GM12878 (cell line): ENCODE data around the gene RIPK3. TPM values are rescaled to one million over a fixed set of nuclear protein-coding genes. Genes with fewer than 3 reads are reported as not detected.

Source experiments
- ATAC-seq: fragments of 200-7000 bp; cut with Tn5 transposase; 3 replicates; pipeline ENCODE4 v1.9.1; 2020; ENCODE audit warnings: mild to moderate bottlenecking, moderate library complexity
- BruUV-seq: library from RNA; stranded (reverse); fragments of 400-500 nt; replicated peaks from 2 replicates; lab custom pipeline; 2021; lab: Mats Ljungman, UMichigan
- CTCF ChIA-PET: fragments of 300-600 bp; sonication (Branson Sonifier 250); formaldehyde crosslinking; extraction: SDS; loops from one replicate; lab custom pipeline; 2021; ENCODE audit warnings: inconsistent platforms; lab: Yijun Ruan, JAX
- POLR2A ChIA-PET: fragments of 350-600 bp; formaldehyde crosslinking; extraction: SDS; loops from one replicate; lab custom pipeline; 2021; ENCODE audit warnings: inconsistent platforms; lab: Charles Lee
- RAD21 ChIA-PET: fragments of 300-600 bp; sonication (Branson Sonifier 250); formaldehyde crosslinking; loops from one replicate; lab custom pipeline; 2023; ENCODE audit warnings: antibody characterized with exemption; ENCODE audit not compliant: unreplicated experiment; lab: Charles Lee
- SMC1A ChIA-PET: fragments of 300-600 bp; sonication (Branson Sonifier 250); formaldehyde crosslinking; loops from one replicate; lab custom pipeline; 2023; ENCODE audit not compliant: unreplicated experiment, uncharacterized antibody; lab: Charles Lee
- DNase-seq: peaks from one replicate; pipeline ENCODE4 v3.0.0-alpha.2; 2011; ENCODE audit warnings: low read depth, low spot score
- FAIRE-seq: peaks from 3 replicates; lab custom pipeline; 2011; peaks lifted over from hg19 to GRCh38; lab: Jason Lieb, UNC
- H2AFZ ChIP-seq: 2 replicates; pipeline ENCODE4 v1.6.0; 2011; ENCODE audit warnings: low read depth, low read length, control low read depth; ENCODE audit not compliant: control insufficient read depth
- H3K27ac ChIP-seq: 2 replicates; pipeline ENCODE4 v1.5.1; 2011; ENCODE audit warnings: control low read depth; ENCODE audit not compliant: control insufficient read depth, insufficient read depth
- H3K27me3 ChIP-seq, 2 experiments: replicated peaks in 1 of 2; 2 replicates each; pipeline versions ENCODE4 v1.6.0 to v1.6.1; 2011; ENCODE audit warnings: low read length in 1 of 2; ENCODE audit not compliant: control insufficient read depth in 2 of 2, insufficient read depth in 2 of 2
- H3K36me3 ChIP-seq, 2 experiments: 2 replicates each; pipeline ENCODE4 v1.5.1; 2011; ENCODE audit warnings: low read length in 1 of 2; ENCODE audit not compliant: control insufficient read depth in 2 of 2, insufficient read depth in 2 of 2
- H3K4me1 ChIP-seq: 2 replicates; pipeline ENCODE4 v1.6.1; 2011; ENCODE audit warnings: mild to moderate bottlenecking, low read length, moderate library complexity, mixed read lengths; ENCODE audit not compliant: control insufficient read depth, insufficient read depth
- H3K4me2 ChIP-seq: 2 replicates; pipeline ENCODE4 v1.6.0; 2011; ENCODE audit warnings: control low read depth; ENCODE audit not compliant: control insufficient read depth, insufficient read depth
- H3K4me3 ChIP-seq: fragments of 200-600 bp; sonication (generic); 2 replicates; pipeline ENCODE4 v1.5.1; 2016
- H3K79me2 ChIP-seq: 2 replicates; pipeline ENCODE4 v1.6.0; 2011; ENCODE audit warnings: low read length; ENCODE audit not compliant: control insufficient read depth, insufficient read depth
- H3K9ac ChIP-seq: 2 replicates; pipeline ENCODE4 v1.8.0; 2011; ENCODE audit warnings: low read length, control low read depth, mixed read lengths; ENCODE audit not compliant: control insufficient read depth, insufficient read depth
- H3K9me3 ChIP-seq: replicated peaks from 3 replicates; pipeline ENCODE4 v1.5.1; 2011; ENCODE audit warnings: mild to moderate bottlenecking, low read length; ENCODE audit not compliant: control insufficient read depth, insufficient read depth
- H4K20me1 ChIP-seq: 2 replicates; pipeline ENCODE4 v1.6.0; 2011; ENCODE audit not compliant: control insufficient read depth, insufficient read depth
- ATF7 ChIP-seq: fragments of 450-650 bp; IDR thresholded peaks from 2 replicates; pipeline ENCODE4 v1.6.1; 2016; ENCODE audit warnings: low read depth, mild to moderate bottlenecking
- BMI1 ChIP-seq: fragments of 450-650 bp; IDR thresholded peaks from 2 replicates; pipeline ENCODE4 v1.6.1; 2016; ENCODE audit warnings: mild to moderate bottlenecking, moderate library complexity, borderline replicate concordance
- CHD4 ChIP-seq: fragments of 200-600 bp; sonication (generic); IDR thresholded peaks from 2 replicates; pipeline ENCODE4 v1.6.1; 2016; ENCODE audit warnings: mild to moderate bottlenecking
- POLR2A ChIP-seq: IDR thresholded peaks from 2 replicates; pipeline ENCODE4 v1.6.1; 2011; ENCODE audit warnings: low read depth, mild to moderate bottlenecking, low read length
- ZNF207 ChIP-seq: fragments of 450-650 bp; IDR thresholded peaks from 2 replicates; pipeline ENCODE4 v1.6.1; 2014; ENCODE audit warnings: antibody characterized with exemption, mild to moderate bottlenecking, borderline replicate concordance
- WGBS: methylation state at CpG from one replicate; pipeline ENCODE4 v1.1.6; 2016; ENCODE audit warnings: low lambda C conversion rate; ENCODE audit not compliant: insufficient replicate concordance, insufficient coverage; ENCODE audit errors: missing lambda C conversion rate; 5-methylcytosine and 5-hydroxymethylcytosine counted together
- in situ Hi-C: fragments of 300-500 bp; cut with MboI; formaldehyde crosslinking; loops from 9 replicates; pipeline ENCODE4 v1.14.3; 2018; ENCODE audit warnings: mixed read lengths
- intact Hi-C: fragments of 100-400 bp; cut with micrococcal nuclease; formaldehyde crosslinking; loops from one replicate; pipeline ENCODE4 v1.14.2; 2022; ENCODE audit not compliant: unreplicated experiment
- polyA plus RNA-seq, 11 experiments: library from polyadenylated mRNA; depleted of rRNA in 4 of 11; unstranded in 6 of 11; stranded (reverse) in 5 of 11; fragments of >200 nt; fragmentation: Nextera tagmentation in 4 of 11; fragmentation: Illumina TruSeq in 1 of 11; extraction: Ambion mirVana in 4 of 11; extraction: Trizol in 1 of 11; gene quantifications; 1 replicate in 1 of 11; 2 replicates in 10 of 11; pipeline versions ENCODE4 v1.2.1 to v1.2.3, GENCODE V29; 2011 to 2016; ENCODE audit warnings: inconsistent platforms in 2 of 11, missing spikeins in 2 of 11, low read depth in 1 of 11
- total RNA-seq, 4 experiments: library from RNA; depleted of rRNA in 3 of 4; stranded (reverse); fragments of >200 nt in 3 of 4; fragmentation: Illumina TruSeq in 1 of 4; extraction: Trizol in 1 of 4; gene quantifications; 2 replicates each; pipeline versions ENCODE4 v1.2.1 to v1.2.3, GENCODE V29; 2013 to 2021
- TF ChIP-seq, protein P1 (sequence below): IDR thresholded peaks from 2 replicates; pipeline ENCODE4 v1.6.1; 2011; ENCODE audit warnings: borderline replicate concordance, low read depth, mild to moderate bottlenecking, moderate library complexity, mixed read lengths, low read length; ENCODE audit not compliant: insufficient read depth; ENCODE audit errors: extremely low read length

The RIPK3 gene
- total and polyA plus RNA-seq, 10 of the 15 experiments (the other 5 are each of a cell fraction or from before 2014, with no cell fraction given), result 2.0 to 13.6 (median 8.1) TPM

DNA sequence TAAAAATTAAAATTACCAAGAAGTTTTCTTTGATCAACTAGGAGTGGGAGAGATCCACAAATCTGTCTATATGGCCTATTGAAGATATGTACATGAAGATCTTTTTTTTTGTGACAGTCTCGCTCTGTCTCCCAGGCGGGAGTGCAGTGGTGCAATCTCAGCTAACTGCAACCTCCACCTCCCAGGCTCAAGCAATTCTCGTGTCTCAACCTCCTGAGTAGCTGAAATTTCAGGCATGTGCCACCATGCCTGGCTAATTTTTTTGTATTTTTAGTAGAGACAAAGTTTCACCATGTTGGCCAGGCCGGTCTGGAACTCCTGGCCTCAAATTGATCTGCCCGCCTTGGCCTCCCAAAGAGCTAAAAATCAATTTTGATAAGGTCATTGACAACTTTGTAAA lies 23.6 kb upstream of the RIPK3 start:
- Histone ChIP-seq H4K20me1 (no peaks in the 10 kb centered on the region), H3K36me3 (no peaks in the 10 kb centered on the region), H3K27ac (no peak overlapping the region), H3K27me3 (peaks cover 1 to 4% of the 10 kb centered on the region in 2 experiments), H3K4me2 (no peak overlapping the region), H3K79me2 (no peaks in the 10 kb centered on the region), H3K9me3 (no peaks in the 10 kb centered on the region), H2AFZ (no peak overlapping the region), H3K4me1 (peaks cover 16% of the 10 kb centered on the region), H3K4me3 (no peak overlapping the region), H3K9ac (no peak overlapping the region)
- BruUV-seq, result no TSS peak
- intact Hi-C loops, result no loop called here
- ChIA-PET SMC1A (interaction anchor here (0.8 to 1.1 kb wide), 3 partner anchors 43 to 74 kb away, joined by 3 read pairs; no protein-coding TSS in a partner anchor), POLR2A (no interaction called here), CTCF (interaction anchor here (0.6 to 7.7 kb wide), 6 partner anchors 25 to 83 kb away, joined by 3 to 79 read pairs (median 18); partner anchors contain the start of gene KHNYN), RAD21 (interaction anchor here (1.1 to 3.0 kb wide), 2 partner anchors 68 to 120 kb away, joined by 3 to 23 read pairs; no protein-coding TSS in a partner anchor)
- ATAC-seq, result no peak
- WGBS, result 55% methylated on average over 5 of the region's 5 CpGs
- DNase-seq, result no peak
- in situ Hi-C loops, result no loop called here
- TF ChIP-seq ATF7 (no peak), ZNF207 (no peak), POLR2A (no peak), CHD4 (no peak), BMI1 (no peak)
- TF ChIP-seq, protein P1, sequence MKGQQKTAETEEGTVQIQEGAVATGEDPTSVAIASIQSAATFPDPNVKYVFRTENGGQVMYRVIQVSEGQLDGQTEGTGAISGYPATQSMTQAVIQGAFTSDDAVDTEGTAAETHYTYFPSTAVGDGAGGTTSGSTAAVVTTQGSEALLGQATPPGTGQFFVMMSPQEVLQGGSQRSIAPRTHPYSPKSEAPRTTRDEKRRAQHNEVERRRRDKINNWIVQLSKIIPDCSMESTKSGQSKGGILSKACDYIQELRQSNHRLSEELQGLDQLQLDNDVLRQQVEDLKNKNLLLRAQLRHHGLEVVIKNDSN, result no peak
- FAIRE-seq, result no peak
